NK-92 treated with Interleukin-12 subunit alpha and Interleukin-12 subunit beta, amount 100 ng/mL, for 24 hours (cell line): Measurements from ENCODE around the gene GATAD2A.

ENCODE experiments used
- DNase-seq: peaks from one replicate; lab custom pipeline; 2025; lab: John Stamatoyannopoulos, UW

GATAD2A gene

GRCh38 chr19:19507354-19507753, 101.9 kb downstream of the GATAD2A start:
- DNase-seq = no peak

- no peak for DNase-seq
These were observed 102.7 kb downstream of the GATAD2A start for GRCh38 chr19:19508217-19508616.

GRCh38 chr19:19510432-19510831, 105.0 kb downstream of the GATAD2A start:
- DNase-seq = no peak

DNA sequence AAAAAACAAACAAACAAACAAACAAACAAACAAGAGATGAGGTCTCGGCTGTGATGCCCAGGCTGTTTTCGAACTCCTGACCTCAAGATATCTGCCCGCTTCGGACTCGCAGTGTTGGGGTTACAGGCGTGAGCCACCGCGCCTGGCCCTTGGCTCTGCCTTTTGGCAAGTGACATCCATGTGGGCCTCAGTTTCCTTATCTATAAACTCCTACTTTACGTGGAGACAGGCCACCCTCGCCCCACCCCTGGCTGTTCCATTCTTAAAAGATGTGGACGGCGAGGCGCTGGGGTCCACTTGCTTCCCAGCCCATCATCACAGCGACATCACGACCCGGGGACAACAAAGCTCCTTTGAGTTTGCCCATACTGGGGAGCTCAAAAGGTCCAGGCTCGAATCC, 108.2 kb downstream of the GATAD2A start:
- no peak for DNase-seq

- DNase-seq = no peak
These were observed 108.8 kb downstream of the GATAD2A start for GRCh38 chr19:19514215-19514657.

- DNase-seq = no peak
These were observed 109.6 kb downstream of the GATAD2A start, which contains the start of gene TSSK6 for GRCh38 chr19:19514881-19515641. TSS of gene TSSK6 (minus strand) at chr19:19515548. CDS start at chr19:19515427, 121 bp downstream.

DNA sequence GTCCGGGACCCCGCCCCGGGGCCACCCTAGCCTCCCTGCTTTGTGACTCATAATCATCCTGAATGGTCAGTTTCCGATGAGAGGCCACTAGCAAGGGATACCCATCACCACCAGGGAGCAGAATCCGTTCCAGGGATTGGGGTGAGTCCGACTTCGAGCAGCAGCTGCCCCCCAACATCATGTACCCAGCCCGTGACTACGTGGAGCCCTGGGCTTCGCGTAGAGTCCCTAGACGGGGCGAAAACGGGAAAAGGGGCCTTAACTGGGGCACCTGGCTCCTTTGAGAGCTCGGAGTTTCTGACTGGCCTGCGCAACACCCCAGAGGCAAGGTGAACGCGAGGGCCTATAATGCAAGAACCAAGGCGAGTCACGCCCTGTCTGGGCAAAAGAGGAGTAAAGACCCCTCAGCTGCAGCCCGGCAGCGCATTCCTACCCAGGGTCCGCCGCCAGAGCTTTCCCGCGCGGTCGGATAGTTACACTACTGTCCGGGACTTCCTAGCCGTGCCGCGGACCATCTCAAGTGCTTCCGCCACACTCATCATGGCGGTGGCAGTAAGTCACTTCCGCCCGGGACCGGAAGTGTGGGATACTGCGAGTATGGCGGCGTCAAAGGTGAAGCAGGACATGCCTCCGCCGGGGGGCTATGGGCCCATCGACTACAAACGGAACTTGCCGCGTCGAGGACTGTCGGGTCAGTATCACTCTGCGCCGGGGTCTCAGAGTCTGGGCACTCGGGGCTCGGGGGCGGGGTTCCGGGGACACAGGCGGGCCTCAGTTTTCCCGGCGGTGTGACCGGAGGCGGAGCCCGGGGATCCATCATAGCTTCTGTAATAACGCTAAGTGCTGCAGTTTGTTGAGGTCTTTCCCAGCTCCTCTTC, 110.4 kb downstream of the GATAD2A start, which contains the start of gene NDUFA13:
Gene NDUFA13, plus strand, starts transcription at position 584 of the 878 bp plus-strand sequence. Its CDS starts 14 bp downstream, at position 598.
- peak; percentile 78 for DNase-seq

DNA sequence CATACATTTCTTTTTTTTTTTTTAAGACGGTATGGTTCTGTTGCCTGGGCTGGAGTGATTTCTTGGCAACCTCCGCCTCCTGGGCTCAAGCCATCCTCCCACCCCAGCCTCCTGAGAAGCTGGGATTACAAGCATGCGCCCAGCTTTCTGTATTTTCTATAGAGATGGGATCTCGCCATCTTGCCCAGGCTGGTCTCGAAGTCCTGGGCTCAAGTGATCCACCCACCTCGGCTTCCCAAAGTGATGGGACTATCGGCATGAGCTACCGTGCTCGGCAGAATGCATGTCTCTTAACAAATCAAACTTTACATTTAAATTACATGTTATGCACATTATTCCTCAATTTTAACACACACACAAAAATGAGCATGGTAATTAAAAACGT, 111.8 kb downstream of the GATAD2A start:
- DNase-seq = no peak

GRCh38 chr19:19520989-19521388, 115.5 kb downstream of the GATAD2A start:
- DNase-seq = no peak

GRCh38 chr19:19523177-19523576, 117.7 kb downstream of the GATAD2A start:
- no peak for DNase-seq

GRCh38 chr19:19524053-19524452, 118.6 kb downstream of the GATAD2A start:
- no peak for DNase-seq

GRCh38 chr19:19525611-19526380, 120.3 kb downstream of the GATAD2A start:
- DNase-seq = no peak

DNA sequence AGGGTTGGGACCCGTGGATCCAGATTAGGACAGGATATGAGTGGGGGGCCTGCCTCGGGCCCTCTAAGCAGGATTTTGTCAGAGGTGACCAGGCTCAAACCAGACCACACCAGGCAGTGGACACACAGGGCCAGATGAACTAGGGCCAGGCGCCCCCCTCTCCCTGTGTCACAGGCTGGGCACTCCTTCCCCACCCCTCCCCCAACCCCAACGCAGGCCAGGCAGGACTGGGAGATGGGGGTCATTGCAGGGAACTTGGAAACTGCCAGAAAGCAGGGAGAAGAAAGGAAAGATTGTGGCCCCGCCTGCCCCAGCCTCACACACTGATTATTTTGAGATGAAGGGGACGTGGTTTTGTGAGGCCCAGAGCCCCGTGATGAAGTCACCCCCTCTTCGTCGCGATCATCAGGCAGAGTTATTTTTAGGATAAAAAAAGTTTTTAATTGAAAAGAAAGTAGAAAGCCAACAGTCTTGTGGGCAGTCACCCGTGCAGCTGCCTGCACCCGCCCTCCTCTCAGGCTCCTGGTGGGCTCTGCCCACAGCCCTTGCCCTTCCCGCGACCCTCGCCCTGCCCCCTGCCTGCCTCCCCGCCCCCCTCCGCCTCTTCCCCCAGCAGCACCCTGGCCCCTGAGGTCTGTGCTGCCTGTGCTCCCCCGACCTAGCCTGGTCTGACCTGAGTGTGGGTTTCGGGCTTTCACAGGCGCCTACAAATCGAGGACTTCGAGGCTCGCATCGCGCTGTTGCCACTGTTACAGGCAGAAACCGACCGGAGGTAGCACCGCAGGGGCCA, 121.3 kb downstream of the GATAD2A start:
- no peak for DNase-seq

DNA sequence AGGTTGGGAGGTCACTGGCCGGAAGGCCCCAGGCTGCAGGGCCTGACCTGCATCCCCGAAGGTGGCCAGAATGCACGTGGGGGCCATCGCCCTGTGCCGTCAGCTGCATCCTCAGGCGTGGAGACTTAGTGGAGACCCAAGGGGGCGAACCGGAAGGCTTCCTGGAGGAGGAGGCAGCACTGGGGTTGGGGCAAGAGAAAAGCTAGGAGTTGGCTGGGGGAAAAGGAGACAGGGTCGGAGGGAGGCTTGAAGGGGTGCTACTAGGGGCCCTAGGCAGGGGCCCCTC, 121.8 kb downstream of the GATAD2A start:
- DNase-seq = no peak

- DNase-seq = no peak
These were observed 122.5 kb downstream of the GATAD2A start for GRCh38 chr19:19527674-19528625.

- DNase-seq = no peak
These were observed 123.4 kb downstream of the GATAD2A start, which contains the start of gene YJEFN3 for GRCh38 chr19:19528721-19529490. TSS of gene YJEFN3 (plus strand) at chr19:19528911. CDS start at chr19:19528933, 22 bp downstream.

DNA sequence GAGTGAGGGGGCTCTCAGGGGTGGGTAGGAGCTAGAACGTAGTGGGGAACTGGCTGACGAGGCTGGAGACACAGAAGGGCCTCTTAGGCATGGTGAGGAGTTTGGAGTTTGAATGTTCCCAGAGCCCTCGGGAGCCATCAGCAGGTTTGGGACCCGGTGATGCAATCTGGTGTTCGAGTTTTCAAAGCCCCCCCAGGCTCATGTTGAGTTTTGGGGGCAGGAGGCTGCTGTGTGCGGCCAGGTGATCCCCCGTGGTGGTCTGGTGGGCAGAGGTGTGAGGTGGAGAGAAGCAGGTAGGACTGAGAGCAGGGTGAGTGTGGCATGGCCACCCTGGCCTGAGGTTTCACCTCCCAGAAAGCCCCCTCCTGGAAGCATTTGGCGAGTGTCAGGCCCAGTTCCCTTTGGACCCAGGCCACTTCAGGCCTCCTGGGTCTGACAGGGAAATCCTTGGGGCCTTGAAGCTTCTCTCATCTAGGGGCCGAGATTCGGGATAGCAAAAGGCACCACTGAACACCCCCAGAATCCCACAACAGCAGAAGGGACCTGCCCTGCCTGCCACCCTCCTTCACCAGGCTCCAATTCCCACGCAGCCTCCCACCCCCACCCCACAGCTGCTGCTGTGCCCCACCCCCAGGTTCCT, 124.4 kb downstream of the GATAD2A start:
- no peak for DNase-seq

- no peak for DNase-seq
These were observed 124.9 kb downstream of the GATAD2A start for GRCh38 chr19:19530423-19530804.

- DNase-seq = no peak
These were observed 125.4 kb downstream of the GATAD2A start for GRCh38 chr19:19530889-19531288.
